IMR-90 (cell line): ENCODE measurements around the gene KCNK3. TPM values are rescaled to one million over a fixed set of nuclear protein-coding genes. Genes with fewer than 3 reads are reported as not detected.

Experiments used
- microRNA-seq, 2 experiments: library from miRNA; stranded (forward) in 1 of 2; unstranded in 1 of 2; fragments of 10-50 nt in 1 of 2; fragments of <30 nt in 1 of 2; gene quantifications in 1 of 2; microRNA quantifications in 1 of 2; one replicate each; pipeline versions ENCODE3 to v1.1.0; 2013 to 2020; ENCODE audit not compliant: insufficient read depth in 1 of 2, insufficient read length in 1 of 2, unreplicated experiment in 1 of 2
- polyA plus RNA-seq, 3 experiments: library from polyadenylated mRNA; depleted of rRNA; stranded (reverse); fragments of >200 nt; gene quantifications; 2 replicates each; pipeline ENCODE4 v1.2.3, GENCODE V29; 2012; ENCODE audit warnings: low replicate concordance in 1 of 3
- small RNA-seq, 5 experiments: library from RNA; depleted of rRNA; stranded (forward); fragments of <200 nt; gene quantifications; one replicate each; pipeline ENCODE3, GENCODE V24; 2012
- total RNA-seq: library from RNA; depleted of rRNA; stranded (reverse); fragments of >200 nt; gene quantifications from 2 replicates; pipeline ENCODE4 v1.2.3, GENCODE V29; 2012; rRNA removed

Gene KCNK3
- total and polyA plus RNA-seq, 2 of the 4 experiments (the other 2 are of a cell fraction), result under 0.01 to 0.03 TPM

Small RNA genes lying within 50 kb of the gene (microRNA-seq; reads per million reads assigned to microRNA genes)
- not detected for gene AC015977.1 (ENCODE audit: insufficient read depth, insufficient read length)

Small RNA genes lying within 50 kb of the gene (small RNA-seq; reads per million reads assigned to genes)
- gene AC015977.1, result 0 reads per million in 5 experiments

Other genes starting within 250 kb of the KCNK3 start
- not detected in 2 replicates for gene OTOF, start 214.6 kb upstream of the KCNK3 start, total RNA-seq
- gene OTOF, start 214.6 kb upstream of the KCNK3 start, polyA plus RNA-seq (2012; rRNA removed), result 0.03 TPM in 1 of 2 replicates, not detected in the other
- not detected in 2 replicates for gene CIB4, start 51.4 kb upstream of the KCNK3 start, total RNA-seq
- not detected in 2 replicates for gene CIB4, start 51.4 kb upstream of the KCNK3 start, polyA plus RNA-seq (2012; rRNA removed)
- 25.6 and 30.6 TPM in 2 replicates for gene SLC35F6, start 71.6 kb downstream of the KCNK3 start, total RNA-seq
- 19.1 and 19.4 TPM in 2 replicates for gene SLC35F6, start 71.6 kb downstream of the KCNK3 start, polyA plus RNA-seq (2012; rRNA removed)
- 7.7 and 10.0 TPM in 2 replicates for gene CENPA, start 93.3 kb downstream of the KCNK3 start, total RNA-seq
- gene CENPA, start 93.3 kb downstream of the KCNK3 start, polyA plus RNA-seq (2012; rRNA removed), result 11.9 and 14.9 TPM in 2 replicates
- not detected in 2 replicates for gene DPYSL5, start 155.4 kb downstream of the KCNK3 start, total RNA-seq
- not detected in 2 replicates for gene DPYSL5, start 155.4 kb downstream of the KCNK3 start, polyA plus RNA-seq (2012; rRNA removed)